HG02623 (cell line): Measurements from ENCODE around the gene RSU1.

Experiments
- ATAC-seq: cut with Tn5 transposase; IDR thresholded peaks from one replicate; pipeline ENCODE4 v1.9.1; 2021; ENCODE audit warnings: moderate library complexity; ENCODE audit not compliant: unreplicated experiment

Gene RSU1

DNA sequence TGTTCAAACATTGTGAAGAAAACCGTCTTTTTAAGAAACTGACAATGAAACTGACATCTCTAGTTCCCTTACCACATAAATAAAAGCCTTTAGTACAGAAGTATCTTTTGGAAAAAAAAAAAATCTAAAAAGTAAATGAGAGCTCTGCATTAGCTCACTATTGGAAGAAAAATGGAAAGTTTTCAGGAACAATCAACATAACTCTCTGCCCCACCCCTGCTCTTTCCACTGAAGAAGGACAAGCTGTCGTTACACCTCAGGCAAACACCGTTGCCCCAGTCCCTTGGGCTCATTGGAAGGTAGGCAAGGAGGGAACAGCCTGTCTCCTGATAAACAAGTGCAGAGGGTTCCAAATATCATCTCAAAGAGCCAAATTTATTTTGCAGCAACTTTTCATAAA lies 273.1 kb downstream of the RSU1 start:
- ATAC-seq, result no peak
